ENCODE results near the gene PSMD1.
"Not testable (repeated sequence)": the region's sequence is repeated elsewhere in the genome, so short reads cannot be mapped to it uniquely, and the experiment has no call there.

PSMD1 gene

DNA sequence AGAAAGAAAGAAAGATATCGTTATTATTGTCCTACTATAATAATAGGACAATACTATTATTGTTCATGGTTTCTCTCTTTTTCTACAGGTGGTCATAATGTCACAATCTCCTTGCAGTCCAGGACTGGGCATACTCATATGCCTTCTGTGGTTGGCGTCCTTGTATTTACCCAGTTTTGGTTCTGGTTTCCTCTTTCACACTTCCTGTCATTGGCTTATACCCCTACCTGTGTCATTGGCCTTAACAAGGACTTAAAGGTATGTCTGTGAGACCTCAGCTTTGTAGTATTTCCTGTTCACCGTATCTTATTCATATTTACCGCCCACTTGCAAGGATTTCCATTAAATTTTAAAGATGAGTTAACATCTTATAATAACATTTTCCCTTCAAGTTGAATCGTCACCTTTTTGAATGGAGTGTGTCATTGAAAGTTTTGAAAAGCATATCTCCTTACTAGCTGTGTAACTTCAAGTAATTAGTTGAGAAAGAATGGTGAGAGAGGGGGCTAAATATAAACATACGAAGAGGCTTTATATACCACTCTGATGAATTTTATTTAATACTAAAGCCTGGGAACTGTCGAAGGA is 104.7 kb downstream of the PSMD1 start:
- no peak for DNase-seq (ENCODE audit: low read depth)

DNA sequence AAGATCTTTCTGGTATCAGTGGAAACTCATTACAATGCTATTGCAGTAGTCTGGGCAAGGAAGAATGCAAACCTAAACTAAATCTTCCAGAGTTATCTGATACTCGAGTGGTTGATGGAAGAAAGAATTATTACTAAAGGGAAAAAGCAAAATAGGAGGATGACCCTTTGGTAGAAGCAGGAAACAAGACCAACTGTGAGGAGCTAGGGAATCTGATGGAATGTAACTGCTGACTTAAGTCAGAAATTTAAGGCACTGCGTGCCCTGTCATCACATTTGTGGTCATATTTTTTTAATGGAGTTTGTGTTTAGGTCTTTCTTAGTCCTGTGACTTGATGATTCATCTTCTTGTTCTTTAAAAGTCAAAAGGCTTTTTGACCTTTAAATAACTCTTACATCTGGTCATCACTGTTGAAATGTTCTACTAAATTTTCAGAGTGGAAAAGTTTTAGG is 105.2 kb downstream of the PSMD1 start:
- no peak for DNase-seq (ENCODE audit: low read depth)

DNA sequence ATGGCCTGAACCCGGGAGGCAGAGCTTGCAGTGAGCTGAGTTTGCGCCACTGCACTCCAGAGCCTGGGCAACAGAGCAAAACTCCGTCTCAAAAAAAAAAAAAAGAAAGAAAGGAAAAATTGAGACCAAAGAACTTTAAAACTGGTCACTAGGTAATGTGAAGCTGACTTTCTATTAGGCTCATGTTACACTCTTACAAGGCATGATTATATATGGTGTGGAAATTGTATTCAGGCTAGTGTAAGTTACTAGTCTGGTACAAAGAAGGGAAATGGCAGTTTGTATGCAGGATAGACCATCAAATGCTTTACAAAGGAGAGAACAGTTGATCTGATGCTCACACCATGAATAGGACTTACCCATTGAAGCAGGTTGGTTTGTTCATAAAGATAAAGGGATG is 106.3 kb downstream of the PSMD1 start:
- no peak for DNase-seq (ENCODE audit: low read depth)

DNA sequence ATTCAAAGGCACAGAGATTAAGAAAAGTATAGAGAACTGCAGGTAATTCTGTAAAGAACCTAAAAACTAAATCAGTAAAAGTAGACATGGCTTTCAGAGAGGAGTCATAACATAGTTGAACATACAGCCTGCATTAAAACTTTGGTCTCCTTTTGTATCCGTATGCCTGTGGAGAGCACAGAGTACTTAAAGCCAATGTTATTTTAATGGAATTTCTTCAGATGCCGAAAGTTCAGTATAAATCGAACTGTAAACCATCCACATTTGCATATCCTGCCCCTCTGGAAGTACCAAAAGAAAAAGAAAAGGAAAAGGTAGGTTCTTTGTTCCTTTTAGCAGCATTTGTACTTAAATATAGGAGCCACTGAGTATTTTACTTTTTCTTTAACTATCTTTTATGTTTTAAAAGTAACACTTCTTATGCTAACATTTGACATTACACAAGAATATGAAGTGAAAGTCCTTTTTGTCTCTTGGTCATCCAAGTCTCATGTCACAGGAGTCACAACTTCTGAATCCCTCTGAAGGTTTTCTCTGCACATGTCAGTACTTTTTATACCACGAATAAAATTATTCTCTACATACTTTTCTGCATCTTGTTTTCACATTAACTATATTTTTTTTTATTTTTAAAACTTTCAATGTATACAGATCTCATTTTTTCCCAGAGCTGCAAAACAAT is 106.9 kb downstream of the PSMD1 start:
- no peak for DNase-seq (ENCODE audit: low read depth)

DNA sequence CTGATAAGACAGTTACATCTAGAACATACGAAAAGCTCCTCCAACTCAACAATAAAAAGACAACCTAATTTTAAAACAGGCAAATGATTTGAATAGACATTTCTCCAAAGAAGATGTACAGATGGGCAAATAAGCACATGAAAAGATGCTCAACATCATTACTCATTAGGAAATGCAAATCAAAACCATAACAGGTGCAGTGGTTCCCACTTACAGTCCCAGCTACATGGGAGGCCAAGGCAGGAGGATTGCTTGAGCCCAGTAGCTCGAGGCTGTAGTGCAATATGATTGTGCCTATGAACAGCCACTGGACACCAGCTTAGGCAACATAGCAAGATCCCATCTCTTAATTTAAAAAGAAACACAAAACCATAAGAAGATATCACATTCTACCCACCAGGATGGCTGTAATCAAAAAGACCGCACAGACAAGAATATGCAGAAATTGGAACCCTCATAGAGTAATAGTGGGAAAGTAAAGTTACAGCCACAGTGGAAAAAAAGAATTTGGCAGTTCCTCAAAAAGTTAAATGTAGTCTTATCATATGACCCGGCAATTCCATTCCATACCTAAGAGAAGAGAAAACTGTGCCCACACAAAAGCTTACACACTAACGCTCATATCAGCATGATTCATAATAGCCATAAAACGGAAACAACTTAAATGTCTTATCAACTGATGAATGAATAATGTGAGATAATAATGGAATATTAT is 111.2 kb downstream of the PSMD1 start:
- DNase-seq (ENCODE audit: low read depth): no peak

DNA sequence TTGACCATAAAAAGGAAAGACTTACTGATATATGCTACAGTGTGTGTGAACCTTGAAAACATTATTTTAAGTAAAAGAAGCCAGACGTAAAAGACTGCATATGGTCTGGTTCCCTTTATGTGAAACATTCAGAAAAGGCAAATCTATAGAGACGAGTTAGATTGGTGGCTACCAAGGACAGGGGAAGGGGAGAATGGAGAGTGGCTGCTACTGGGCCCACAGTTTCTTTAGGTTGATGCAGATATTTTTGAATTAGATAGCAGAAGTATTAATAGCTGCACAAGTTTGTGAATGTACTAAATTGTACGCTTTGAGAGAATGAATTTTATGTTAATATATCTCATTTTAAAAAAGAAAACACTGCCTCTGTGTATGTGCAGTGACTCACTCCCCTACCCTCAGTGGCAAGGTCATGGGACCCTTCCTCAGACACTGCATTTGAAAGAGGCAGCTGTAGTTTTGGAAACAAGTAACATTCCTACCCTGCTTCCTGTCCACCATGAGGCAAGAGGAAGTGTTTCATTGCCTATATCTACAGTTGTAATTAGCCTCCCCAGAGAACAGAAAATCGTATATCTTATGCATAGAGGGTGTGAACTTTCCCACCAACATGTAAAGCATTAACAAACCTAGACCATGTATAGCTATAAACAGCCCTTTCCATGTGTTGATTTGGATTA is 111.9 kb downstream of the PSMD1 start:
- no peak for DNase-seq (ENCODE audit: low read depth)

DNA sequence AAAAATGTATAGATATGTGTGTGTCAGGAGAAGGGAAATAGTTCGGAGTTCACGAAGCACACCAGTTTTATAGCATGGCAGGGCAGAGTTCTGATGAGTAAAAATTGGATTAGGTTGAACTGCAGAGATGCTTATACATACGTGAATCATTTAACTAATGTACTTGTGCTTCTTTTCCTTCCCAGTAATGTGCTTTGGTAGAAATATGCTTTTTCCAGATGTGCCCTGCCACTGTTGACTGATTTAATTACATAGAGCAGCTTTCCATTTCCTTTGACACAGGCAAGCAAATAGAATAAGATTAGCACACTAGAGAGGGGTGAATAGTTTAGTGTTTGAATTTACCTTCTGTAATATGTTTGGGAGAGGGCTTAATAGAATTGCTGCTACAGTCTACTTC is 112.8 kb downstream of the PSMD1 start:
- no peak for DNase-seq (ENCODE audit: low read depth)

DNA sequence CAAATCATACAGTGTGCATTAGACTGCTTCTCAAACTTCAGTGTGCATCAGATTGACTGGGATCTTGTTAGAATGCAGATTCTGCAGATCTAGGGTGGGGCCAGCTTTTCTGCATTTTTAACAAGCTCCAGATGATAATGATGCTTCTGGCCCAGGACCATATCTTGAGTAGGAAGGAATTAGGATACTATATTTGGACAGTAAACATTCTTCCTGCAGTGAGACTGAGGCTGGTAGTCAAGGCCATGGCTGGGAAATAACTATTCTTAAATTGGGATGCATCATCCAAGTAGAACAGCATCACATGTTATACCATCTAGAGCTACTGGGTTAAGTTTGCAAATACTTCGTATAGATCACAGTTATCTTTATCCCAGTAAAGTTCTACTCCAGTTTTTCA is 113.4 kb downstream of the PSMD1 start:
- DNase-seq (ENCODE audit: low read depth): no peak

DNA sequence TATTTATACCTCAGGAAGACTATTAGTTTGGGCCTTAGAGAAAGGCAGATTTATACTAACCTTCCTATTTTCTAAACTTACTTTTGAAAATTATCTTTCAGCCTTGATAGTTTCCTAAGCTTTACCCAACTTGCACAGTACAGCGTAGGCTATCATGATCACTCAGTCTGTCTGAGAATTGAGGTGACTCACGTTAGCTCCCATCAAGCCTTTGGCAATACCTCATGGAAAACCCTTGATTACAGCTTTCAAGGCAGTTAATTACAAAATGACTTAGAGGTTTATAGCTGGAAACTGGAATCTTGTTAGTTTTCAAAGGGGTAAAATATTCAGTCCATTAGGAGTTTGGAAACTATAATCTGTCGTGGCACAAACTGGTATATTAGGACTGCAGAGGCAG is 115.4 kb downstream of the PSMD1 start:
- no peak for DNase-seq (ENCODE audit: low read depth)

DNA sequence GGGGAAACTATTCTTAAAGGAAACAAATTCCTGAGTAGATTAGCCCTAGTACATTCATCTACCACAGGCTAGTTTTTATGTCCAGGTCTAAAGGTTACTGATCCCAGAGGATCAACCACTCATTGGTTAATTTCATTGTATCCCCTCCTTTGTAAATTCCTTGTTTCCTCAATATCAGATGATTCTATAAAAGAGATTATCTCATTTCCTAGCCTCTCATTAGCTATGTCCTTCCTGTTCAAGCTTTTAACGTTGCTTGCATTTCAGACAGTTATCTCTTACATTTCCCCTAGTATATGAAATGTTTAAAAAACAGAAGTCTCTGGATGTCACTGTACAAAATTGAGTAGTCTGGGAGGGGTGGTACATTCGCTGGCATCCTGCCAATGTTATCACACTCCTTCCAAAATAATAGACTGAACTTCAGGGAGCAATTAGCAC is 117.6 kb downstream of the PSMD1 start:
- no peak for DNase-seq (ENCODE audit: low read depth)

DNA sequence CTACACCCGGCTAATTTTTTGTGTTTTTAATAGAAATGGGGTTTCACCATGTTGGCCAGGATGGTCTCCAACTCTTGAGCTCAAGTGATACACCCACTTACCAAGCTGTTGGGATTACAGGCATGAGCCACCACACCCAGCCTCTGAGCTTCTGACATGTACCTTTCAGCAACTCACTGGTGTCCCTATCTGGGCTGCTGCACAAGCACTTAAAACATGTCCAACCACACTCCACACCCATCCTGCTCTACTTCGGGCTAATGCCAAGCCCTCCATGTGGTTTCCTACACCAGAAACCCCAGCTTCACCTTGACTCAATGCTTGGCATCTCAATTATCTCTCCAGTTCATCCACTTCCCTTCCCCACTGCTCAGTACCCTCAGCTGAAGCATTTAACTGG is 119.4 kb downstream of the PSMD1 start:
- no peak for DNase-seq (ENCODE audit: low read depth)

DNA sequence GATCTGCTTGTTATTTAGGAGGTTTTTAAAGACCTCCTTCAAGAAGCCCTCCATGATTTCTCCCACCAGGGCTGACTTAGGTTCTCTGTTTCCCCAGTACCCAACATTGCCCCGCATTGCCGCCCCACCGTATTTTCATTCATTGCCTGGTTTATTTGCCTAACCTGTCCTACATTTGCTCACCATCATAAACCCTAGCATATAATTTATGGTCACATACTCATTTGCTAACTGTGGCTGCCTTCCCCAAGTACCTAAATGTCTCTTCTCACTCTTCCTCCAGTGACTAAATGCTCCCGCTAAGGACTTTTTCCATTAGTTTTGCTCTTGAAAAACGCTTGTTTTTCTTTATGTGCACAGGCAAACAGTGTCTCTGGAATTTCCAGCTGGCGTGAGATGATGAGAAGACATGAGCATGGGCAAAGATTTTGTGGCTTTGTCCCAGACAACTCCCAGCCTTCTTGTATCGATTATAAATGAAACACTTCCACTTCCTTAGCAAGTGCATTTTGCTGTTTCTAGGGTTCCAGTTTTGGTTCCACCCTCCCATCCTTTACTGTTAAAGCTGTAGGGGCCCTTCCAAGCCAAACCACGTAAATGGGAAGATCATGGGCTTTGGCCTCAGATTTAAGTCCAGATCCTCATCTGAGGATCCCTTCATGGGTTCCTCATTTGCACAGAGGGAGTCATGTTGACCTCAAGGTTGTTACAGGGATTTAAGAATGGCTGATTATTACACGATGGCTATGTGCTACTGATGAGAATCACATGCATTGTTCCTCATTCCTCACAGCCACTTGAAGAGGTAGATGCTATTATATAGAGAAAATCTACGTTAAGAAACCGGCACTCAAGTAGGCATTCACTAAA is 120.7 kb downstream of the PSMD1 start:
- DNase-seq (ENCODE audit: low read depth): no peak

DNA sequence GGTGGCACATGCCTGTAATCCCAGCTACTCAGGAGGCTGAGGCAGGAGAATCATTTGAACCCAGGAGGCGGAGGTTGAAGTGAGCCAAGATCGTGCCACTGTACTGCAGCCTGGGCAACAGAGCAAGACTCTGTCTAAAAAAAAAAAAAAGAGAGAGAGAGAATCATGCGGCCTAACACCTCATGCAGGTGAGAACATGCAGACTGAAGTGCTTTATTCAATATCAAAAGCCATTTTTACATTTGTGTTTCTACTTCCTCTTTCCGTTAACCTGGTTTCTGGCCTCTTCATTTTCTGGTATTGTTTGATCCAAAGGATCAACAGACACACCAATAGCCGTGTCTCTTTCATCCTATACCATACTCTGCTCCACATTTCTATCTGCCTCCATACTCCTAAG is 122.1 kb downstream of the PSMD1 start:
- not testable (repeated sequence) for DNase-seq (ENCODE audit: low read depth)

DNA sequence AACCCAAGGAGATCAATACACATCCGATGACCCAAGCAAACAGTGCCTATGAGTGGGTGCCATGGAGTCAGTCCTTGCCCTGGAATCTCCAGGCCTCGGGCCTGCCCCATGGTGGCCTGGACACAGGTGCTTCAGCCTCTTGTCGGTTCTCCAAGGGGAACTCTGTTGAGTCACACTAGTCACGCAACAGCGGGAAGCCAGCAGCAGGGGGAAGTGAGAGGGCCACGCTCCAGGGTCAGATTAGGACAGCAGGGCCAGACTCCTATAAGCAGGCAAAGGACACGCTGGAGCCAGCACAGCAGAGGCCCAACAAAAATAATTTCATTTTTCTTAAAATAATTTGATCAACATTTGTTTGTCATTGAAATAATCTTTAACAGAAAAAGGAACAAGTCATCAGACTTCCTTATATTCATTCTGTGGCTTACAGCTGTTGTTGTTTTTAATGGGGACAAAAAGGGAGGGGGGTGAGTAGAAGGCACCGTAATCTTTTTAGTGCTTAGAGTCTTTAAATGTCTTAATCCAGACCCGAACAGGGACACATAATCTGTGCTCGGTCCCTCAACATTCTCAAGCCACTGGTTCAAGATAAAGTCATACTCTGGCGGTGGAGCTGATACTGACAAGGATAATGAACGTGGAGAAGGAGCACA is 125.3 kb downstream of the PSMD1 start:
- no peak for DNase-seq (ENCODE audit: low read depth)

DNA sequence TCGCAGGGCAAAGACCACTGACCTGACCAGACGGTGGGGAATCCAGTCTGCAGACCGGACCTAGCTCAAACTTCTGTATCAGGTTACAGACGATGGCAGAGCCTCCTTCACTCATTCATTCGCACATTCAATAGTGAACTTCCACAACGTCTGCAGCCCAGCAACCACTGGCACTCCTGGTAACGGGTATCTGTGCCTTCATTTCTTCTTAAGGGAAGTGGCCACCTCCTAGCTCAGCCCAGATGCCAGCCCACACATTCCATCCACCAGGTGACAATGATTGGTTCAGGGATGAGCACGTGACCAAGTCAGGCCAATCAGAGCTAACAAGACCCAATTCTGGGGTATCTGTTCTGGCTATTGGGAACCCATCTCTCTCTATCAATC is 125.8 kb downstream of the PSMD1 start:
- DNase-seq (ENCODE audit: low read depth): no peak

DNA sequence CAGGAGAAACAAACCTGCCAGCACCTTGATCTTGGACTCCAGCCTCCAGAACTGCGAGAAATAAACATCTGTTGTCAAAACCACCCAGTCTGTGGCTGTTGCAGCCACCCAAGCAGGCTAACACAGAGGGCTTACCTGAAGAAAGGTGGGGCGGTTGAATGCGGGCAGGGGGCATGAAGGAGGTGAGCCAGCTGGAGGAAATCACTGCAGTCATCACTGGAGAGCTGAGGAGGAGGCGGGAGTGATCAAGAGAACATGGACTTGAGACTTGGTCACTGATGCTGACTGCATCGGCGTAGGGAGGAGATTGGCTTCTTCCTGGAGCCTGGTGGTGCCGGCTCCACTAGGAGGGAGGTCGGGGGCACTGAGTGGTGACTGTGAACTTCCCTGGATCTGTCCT is 127.2 kb downstream of the PSMD1 start:
- DNase-seq (ENCODE audit: low read depth): no peak

DNA sequence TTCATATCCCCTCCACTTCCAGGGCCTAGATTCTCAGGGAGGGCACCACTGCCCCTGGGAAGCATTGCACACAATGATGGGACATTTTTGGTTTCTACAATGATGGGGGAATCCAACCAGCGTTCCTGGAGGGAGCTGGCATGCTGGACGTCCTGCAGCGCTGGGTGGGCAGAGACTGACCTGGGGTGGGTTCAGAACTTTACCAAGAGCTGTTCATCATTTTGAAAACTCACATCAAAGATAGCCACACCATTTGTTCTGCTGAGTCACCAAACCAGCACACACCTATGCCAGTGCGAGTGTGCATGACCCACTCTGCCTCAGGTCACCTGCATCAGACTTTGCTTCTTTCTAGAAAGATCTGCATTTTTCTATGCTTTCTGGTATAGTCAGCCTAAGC is 127.7 kb downstream of the PSMD1 start:
- DNase-seq (ENCODE audit: low read depth): no peak

DNA sequence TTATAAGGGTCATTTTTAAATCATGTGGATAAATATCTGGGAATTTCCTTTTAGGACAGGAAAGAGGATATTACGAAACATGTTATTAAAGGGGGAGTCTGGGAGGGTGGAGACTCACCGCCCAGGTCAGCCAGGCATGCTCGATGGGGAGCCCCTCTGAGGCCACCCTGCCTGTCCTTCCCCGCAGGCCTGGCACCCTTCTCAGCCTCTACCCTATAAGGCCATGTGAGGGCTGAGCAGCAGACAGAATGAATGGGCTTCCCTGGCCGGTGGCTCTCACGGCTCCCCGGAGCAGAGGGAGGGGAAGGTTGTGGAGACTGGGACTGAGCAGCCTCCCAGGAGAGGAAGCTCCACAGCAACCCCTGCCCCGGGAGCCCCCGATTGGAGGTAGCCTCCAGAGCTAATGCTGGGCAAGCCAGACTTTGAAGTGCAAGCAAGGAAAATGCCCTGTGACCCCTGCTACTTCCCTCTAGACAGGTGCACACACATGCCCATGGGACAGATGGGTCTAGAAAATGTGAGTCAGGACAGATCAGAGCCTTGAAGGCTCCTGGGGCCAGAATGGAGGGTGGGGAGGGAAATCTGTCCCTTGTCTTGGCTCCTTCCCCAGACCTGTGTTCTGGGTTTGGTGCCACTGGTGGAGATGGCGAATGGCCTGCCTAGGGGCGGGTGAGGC is 128.5 kb downstream of the PSMD1 start:
- DNase-seq (ENCODE audit: low read depth): no peak

DNA sequence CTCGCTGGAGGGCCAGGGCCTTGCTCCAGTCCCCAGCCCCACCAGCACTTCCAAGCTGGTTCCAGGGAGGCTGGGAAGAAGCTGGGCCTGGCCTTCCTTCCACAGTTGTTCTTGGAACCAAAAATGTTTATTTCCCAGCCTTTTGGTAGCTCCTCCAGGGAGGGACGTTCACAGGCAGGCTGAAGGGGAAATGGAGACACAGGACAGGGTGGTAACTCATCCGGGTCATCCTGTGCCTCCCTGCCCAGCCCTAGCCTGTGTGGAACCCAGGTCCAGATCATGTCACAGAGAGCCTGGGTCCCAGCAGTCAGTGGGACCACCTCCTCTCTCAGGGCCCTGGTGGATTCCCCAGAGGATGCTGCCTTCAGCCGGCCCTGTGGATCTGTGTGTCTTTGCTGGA is 129.2 kb downstream of the PSMD1 start:
- DNase-seq (ENCODE audit: low read depth): no peak

DNA sequence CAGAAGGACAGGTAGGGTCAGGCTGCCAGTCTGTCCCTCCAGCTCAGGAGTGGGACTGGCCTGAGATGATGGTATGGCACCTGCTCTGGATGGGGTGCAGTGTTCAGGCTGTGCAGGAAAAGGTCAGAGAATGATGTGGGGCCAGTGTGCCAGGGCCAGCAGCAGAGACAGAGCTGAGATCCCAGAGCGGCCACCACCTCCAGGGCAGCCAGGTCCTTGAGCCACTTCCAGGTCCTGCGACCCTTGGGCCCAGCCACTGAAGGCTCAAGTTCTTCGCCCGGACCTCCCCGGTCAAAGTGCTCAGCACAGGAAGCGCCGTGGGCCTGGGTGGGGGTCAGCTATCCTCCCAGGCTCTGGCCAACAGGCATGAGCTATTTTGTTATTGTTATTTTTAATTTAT is 129.7 kb downstream of the PSMD1 start:
- no peak for DNase-seq (ENCODE audit: low read depth)

Data from activated T-cell treated with anti-CD3 and anti-CD28 coated beads for 1 hour (primary cell).